HTERT RPE-1 (cell line): ENCODE data around the gene ZSCAN18.

Experiments
- in situ Hi-C: fragments of 300-500 bp; cut with MboI; formaldehyde crosslinking; loops from 4 replicates; pipeline ENCODE4 v1.14.3; 2020; ENCODE audit warnings: low sequenced_read_pairs

ZSCAN18 gene

GRCh38 chr19:58088521-58089052, 9.4 kb downstream of the ZSCAN18 start:
- in situ Hi-C loops: no loop called here

DNA sequence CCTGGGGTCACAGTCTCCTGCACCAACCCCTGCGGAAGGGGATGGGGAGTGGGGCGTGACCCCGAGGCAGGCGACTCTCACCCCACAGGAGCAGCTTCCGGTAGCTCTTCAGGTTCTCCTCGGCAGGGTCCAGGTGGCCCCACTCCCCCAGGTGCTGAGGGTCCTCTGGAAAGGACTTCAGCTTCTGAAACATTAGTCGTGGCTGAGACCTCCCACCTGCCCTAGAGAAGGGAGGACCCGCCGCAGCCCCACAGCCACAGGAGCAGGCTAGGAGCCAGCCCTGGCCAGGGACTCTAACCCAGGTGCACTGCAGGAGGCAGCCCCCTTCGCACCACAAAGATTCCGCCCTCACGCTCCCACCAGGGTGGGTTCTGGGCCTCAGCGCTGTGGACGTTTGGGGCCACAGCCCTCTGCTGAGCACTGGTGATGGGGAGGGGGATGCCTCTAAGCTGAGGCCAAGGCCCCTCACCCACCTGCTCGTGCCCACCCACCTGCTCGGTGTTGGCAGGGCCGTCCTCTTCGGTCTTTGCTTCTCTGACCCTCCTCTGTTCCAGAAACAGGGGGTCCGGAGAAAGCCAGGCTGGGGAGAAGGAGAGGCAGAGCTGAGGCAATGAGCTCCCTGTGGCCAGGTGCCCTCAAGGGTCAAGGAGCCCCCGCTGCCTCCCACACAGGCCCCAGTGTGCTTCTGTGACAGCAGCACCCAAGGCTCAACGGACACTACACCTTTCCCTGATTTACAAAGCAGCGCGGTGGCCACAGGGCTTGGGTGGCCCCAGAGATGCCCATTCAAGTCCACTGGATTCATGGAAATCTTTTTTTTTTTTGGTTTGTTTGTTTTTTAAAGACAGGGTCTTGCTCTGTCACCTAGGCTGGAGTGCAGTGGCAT, 11.0 kb downstream of the ZSCAN18 start:
- in situ Hi-C loops: no loop called here

DNA sequence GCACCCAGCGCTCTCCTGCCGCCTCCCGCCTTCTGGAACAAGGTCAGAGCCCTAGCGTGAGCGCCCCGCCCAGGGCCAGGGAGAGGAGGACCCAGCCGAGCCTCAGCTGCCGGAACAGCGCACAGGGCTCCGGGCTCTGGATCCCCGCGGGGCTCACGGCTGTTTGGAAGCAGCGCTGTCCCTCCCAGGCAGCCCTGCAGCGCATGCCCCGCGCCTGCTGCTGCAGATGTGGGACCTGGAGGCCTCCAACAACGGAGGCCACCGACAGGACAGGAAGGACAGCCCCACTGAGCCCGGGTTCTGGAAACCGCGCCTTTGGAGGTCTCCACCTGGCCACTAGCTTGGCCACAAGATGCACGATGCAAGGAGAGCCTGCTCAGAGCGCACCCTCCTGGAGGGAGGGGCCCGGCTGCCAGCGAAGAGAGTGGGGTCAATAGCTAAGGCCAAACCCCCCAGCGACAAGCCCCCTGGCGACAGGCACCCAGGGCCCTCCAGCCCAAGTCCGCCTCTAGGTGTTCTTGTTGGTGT, 12.6 kb downstream of the ZSCAN18 start:
- in situ Hi-C loops: no loop called here

DNA sequence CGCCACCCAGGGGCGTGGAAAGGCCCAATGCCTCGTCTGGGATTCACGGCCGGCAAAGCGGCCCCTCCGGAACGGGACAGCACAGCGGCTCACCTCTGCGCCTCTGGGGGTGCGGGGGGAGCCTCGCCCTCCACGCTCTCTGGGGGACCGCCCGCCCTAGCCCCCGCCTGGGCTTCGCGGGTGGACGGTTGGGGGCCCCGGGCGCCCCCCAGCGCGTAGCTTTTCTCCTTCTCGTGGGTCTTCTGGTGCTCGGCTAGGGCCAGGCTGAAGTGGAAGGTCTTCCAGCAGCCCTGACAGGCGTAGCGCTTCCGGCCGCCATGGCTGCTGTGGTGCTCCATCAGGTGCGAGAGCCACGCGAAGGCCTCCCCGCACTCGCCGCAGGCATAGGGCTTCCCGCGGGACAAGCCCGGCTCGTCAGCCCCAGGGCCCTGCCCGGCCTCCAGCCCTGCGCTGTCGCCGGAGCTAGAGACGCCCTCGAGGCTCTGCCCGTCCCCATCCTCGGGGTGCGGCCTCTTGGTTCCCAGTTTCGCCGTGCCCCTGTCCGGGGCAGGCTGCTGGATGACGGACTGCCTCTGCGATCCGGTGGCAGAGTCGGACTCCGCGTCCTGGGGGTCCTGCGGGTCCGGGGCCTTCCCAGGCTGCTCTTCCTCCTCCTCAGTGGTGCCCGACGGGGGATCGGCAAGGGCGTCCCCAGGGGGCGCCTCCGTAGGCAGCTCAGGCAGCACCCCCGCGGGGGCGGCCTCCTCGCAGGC, 13.3 kb downstream of the ZSCAN18 start:
- in situ Hi-C loops: no loop called here

DNA sequence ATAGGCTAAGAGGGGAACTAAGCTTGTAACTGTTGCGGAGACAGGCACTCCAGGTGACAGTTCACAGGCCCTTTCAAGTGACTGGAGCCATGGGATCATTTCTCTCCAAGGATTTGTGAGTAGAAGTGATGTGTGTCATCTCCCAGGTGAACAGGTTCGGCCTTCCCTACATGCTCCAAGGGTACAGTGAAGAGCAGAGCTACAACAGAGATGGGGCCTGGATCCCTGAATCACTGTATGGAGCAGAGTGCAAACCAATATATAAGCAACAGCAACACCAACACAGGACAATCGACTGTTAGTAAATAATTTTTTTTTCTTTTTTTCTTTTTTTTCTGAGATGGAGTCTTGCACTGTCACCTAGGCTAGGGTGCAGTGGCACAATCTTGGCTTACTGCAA, 15.0 kb downstream of the ZSCAN18 start:
- in situ Hi-C loops: no loop called here

- in situ Hi-C loops: no loop called here
Measured at GRCh38 chr19:58079792-58080191, 18.2 kb downstream of the ZSCAN18 start.

GRCh38 chr19:58067240-58067912, 30.7 kb downstream of the ZSCAN18 start:
- in situ Hi-C loops: no loop called here

GRCh38 chr19:58063712-58064111, 34.3 kb downstream of the ZSCAN18 start:
- in situ Hi-C loops: no loop called here

DNA sequence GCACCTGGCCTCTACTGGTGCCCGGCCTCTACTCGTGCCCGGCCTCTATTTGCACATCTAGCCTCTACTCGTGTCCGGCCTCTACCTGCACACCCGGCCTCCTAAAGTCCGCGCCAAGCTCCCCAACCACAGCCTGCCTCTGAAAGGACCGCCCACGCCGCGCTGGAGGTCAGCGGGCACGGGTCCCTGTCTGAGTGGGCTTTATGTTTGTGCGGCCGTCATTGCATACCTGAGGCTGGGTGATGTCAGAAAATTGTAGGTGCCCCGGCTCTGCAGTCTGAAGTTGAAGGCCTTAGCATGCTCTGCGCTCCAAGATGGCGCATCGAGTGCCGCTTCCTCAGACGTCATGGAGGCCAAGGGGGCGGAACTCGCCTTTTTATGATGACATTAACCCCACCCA, 37.8 kb downstream of the ZSCAN18 start:
- in situ Hi-C loops: no loop called here

DNA sequence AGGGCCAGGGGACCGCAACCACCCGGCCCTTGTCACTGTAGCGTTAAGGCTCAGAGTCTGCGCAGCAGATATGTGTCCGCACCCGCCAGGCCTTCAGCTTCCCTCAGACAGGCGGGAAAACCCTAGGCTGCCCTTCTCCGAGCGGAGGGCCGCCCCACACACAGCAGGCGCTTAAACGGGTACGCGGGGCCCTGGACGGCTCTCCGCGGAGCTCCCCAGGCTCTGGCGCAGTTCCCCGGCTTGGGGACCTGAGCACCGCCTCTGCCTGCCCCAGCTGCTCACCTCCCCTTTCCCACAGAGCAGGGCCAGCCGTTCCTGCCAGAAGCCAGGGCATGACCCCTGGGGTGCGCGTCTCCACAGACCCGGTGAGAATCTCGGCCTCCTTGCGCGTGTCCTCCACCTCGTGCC, 38.4 kb downstream of the ZSCAN18 start:
- in situ Hi-C loops: no loop called here

- in situ Hi-C loops: no loop called here
Measured at GRCh38 chr19:58059003-58059670, 38.9 kb downstream of the ZSCAN18 start, which contains the start of gene ZNF135. TSS of gene ZNF135 (plus strand) at chr19:58059282. CDS start at chr19:58060003, 721 bp downstream.

- in situ Hi-C loops: no loop called here
Measured at GRCh38 chr19:58058467-58058866, 39.6 kb downstream of the ZSCAN18 start.

DNA sequence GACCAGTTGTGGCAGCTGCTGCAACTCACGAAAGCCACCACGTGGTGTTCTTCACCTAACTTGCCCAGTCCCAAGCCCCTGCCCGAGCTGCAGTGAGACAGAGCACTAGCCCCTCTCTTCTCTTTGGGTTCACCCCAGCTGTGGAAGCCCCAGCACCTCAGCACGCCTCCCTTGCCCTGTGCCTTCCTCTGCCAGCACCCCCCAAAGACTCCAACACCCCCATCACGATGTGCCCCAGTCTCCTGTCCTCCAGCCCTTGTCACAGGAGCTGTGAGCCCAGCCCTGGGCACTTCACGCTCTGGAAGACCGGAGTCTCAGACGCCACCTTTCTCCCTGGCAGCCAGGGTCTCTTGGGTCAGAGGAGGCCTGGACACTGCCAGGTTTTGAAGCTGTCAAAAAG, 41.2 kb downstream of the ZSCAN18 start:
- in situ Hi-C loops: no loop called here

- in situ Hi-C loops: no loop called here
Measured at GRCh38 chr19:58056261-58056660, 41.8 kb downstream of the ZSCAN18 start.

DNA sequence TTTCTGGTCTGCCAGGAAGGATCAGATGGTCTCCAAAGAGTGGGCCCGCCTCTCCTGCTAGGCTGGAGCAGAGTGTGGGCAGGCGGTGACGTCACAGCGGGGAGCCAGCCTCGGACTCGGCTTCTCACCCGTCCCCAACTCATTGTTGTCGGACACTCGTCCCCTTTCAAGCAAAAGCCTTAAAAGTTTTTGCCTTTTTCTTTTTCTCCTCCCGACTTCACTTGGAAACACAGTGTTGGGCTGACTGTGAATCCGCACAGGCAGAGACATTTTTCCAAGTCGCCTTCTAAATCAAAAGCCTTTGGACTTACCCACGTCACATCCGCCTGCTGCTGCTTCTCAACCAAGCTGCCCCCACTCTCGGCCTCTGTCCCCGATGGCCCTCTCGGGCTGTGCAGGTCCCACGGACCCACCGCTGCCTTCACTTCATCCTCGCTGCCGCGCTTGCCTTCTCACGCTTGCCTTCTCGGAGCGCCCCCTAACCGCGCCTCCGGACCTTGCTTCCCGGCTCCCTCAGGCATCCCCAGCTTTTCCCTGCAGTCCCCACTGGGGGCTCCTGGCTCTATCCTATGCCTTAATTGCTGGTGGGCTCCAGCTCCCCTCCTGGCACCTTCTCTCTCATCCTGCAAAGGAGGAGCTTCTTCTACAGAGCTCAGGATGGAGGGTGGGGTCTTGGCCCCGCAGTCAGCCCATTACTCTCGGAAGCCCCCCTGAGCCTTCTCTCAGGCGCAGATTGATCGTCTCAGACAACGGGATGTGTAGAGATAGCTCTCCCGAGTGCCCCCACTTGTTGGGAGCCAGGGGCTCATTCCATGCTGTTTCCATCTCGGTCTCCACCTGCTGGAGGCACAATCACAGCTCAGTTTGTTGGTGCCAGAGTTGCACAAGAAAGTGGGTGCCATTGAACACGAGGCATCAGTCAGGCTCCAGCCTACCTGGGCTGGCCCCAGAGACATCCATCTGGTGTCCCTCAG, 42.8 kb downstream of the ZSCAN18 start:
- in situ Hi-C loops: no loop called here

DNA sequence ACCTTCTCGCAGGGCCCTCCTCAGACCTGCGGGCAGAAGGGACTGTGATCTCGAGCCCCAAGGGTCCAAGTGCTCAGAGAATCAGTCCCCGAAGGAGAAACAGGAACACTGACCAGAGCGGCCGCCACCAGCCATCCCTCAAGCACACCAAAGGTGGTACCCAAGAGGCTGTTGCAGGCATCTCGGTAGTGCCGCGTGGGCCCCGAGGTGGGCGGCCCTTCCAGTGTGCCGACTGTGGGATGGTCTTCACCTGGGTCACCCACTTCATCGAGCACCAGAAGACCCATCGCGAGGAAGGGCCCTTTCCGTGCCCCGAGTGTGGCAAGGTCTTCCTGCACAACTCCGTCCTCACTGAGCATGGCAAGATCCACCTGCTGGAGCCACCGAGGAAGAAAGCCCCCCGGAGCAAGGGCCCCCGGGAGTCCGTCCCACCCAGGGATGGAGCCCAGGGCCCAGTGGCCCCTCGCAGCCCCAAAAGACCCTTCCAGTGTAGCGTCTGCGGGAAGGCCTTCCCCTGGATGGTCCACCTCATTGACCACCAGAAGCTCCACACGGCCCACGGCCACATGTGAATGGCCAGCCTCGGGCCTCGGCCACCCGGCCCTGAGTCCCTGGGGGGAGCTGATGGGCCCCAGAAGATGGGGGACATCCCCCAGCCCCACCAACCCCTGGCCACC, 44.4 kb downstream of the ZSCAN18 start:
- in situ Hi-C loops: no loop called here

GRCh38 chr19:58052256-58052655, 45.8 kb downstream of the ZSCAN18 start:
- in situ Hi-C loops: no loop called here

GRCh38 chr19:58047672-58048071, 50.4 kb downstream of the ZSCAN18 start:
- in situ Hi-C loops: no loop called here

- in situ Hi-C loops: no loop called here
Measured at GRCh38 chr19:58046856-58047255, 51.2 kb downstream of the ZSCAN18 start.
